ENCODE results near the gene NR2F2.

Gene NR2F2

GRCh38 chr15:96294766-96295165 lies 35.7 kb upstream of the NR2F2 start:
- no peak for TF ChIP-seq CTCF (IDR thresholded peaks at IDR 0.05; ENCODE audit: insufficient read depth, low read length, missing control alignments)
- POLR2A ChIA-PET: no interaction called here
- CTCF ChIA-PET: interaction anchor here (1.0 to 1.3 kb wide), 2 partner anchors 9 to 32 kb away, joined by 3 read pairs; no protein-coding TSS in a partner anchor
- H3K4me3 ChIP-seq (ENCODE audit: low read depth, low read length): no peak overlapping the region
- no peak for DNase-seq (ENCODE audit: low read depth, low spot score)

- ChIA-PET CTCF (interaction anchor here (1.1 to 1.8 kb wide), 2 partner anchors 9 to 10 kb away, joined by 3 to 4 read pairs; no protein-coding TSS in a partner anchor), POLR2A (interaction anchor here (0.7 to 1.0 kb wide), 2 partner anchors 11 to 22 kb away, joined by 3 to 5 read pairs; no protein-coding TSS in a partner anchor)
- no peak for TF ChIP-seq CTCF (IDR thresholded peaks at IDR 0.05; ENCODE audit: insufficient read depth, low read length, missing control alignments)
- no peak for DNase-seq (ENCODE audit: low read depth, low spot score)
- no peak overlapping the region for H3K4me3 ChIP-seq (ENCODE audit: low read depth, low read length)
Measured at GRCh38 chr15:96296264-96296663, 34.2 kb upstream of the NR2F2 start.

DNA sequence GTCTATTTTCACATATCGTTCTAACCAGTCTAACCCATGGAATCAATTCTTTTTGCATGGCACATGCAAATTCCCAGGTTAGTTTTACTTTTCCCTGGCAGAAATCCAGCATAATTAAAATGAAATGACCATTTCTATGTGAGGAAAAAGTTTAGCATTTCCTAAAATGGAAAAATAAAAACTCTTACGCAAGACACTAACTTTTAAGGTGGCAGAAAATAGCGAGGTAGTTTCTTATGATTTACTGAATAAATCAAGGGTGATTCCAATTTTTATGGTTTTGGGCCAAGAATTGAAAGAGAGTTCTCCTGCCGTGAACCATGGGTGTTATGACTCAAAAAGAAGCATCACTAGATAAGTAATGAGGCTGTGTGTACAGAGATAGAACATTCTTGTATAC lies 32.7 kb upstream of the NR2F2 start:
- DNase-seq (ENCODE audit: low read depth, low spot score): no peak
- H3K4me3 ChIP-seq (ENCODE audit: low read depth, low read length): no peak overlapping the region
- ChIA-PET CTCF (no interaction called here), POLR2A (no interaction called here)
- TF ChIP-seq CTCF (IDR thresholded peaks at IDR 0.05; ENCODE audit: insufficient read depth, low read length, missing control alignments): no peak

GRCh38 chr15:96298217-96298616 lies 32.3 kb upstream of the NR2F2 start:
- CTCF ChIA-PET: no interaction called here

DNA sequence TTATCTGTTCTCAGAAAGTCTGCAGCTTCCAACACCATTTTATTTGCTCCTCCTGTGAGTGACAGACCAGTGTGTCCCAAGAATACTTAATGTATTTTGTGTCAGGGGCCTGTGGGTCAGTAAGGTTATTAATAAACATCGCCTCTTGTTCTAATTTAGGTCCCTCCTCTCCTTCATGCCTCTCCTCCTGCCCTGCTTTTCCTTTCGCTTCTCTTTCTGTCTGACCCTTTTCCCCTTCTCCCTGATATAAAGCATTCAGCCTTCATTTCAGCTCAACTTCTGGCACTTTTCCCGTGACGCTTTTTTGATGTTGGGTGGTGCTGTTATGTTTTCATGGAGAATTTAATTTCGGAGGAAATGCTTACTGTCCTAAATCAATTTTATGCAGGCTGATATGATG lies 29.7 kb upstream of the NR2F2 start:
- no peak for TF ChIP-seq CTCF (IDR thresholded peaks at IDR 0.05; ENCODE audit: insufficient read depth, low read length, missing control alignments)
- no peak for DNase-seq (ENCODE audit: low read depth, low spot score)
- ChIA-PET CTCF (no interaction called here), POLR2A (no interaction called here)
- H3K4me3 ChIP-seq (ENCODE audit: low read depth, low read length): no peak overlapping the region

More at GRCh38 chr15:96298217-96298616, 32.3 kb upstream of the NR2F2 start:
- TF ChIP-seq CTCF (IDR thresholded peaks at IDR 0.05; ENCODE audit: insufficient read depth, low read length, missing control alignments): no peak
- POLR2A ChIA-PET: no interaction called here
- H3K4me3 ChIP-seq (ENCODE audit: low read depth, low read length): no peak overlapping the region
- DNase-seq (ENCODE audit: low read depth, low spot score): no peak

- POLR2A ChIA-PET: no interaction called here
- no peak overlapping the region for H3K4me3 ChIP-seq (ENCODE audit: low read depth, low read length)
- CTCF ChIA-PET: interaction anchor here (1.0 to 1.4 kb wide), 3 partner anchors 9 to 23 kb away, joined by 3 to 5 read pairs (median 4); no protein-coding TSS in a partner anchor
- no peak for DNase-seq (ENCODE audit: low read depth, low spot score)
- TF ChIP-seq CTCF (IDR thresholded peaks at IDR 0.05; ENCODE audit: insufficient read depth, low read length, missing control alignments): no peak
Measured at GRCh38 chr15:96303503-96304056, 26.9 kb upstream of the NR2F2 start.
